IMR-90 (cell line): ENCODE data around the gene SPATA24. TPM values are rescaled to one million over a fixed set of nuclear protein-coding genes. Genes with fewer than 3 reads are reported as not detected.

Experiments used
- ATAC-seq: fragments of 200-7000 bp; cut with Tn5 transposase; 2 replicates; pipeline ENCODE4 v1.9.1; 2020; ENCODE audit warnings: low read depth, mild to moderate bottlenecking, moderate library complexity
- BruUV-seq: library from RNA; stranded (reverse); fragments of 400-500 nt; replicated peaks from 2 replicates; lab custom pipeline; 2021; lab: Mats Ljungman, UMichigan
- CTCF ChIA-PET: fragments of 300-600 bp; formaldehyde crosslinking; extraction: SDS; loops from one replicate; lab custom pipeline; 2021; ENCODE audit warnings: antibody characterized with exemption; lab: Yijun Ruan, JAX
- POLR2A ChIA-PET: fragments of 300-600 bp; sonication (Branson Sonifier 250); formaldehyde crosslinking; loops from one replicate; lab custom pipeline; 2022; ENCODE audit warnings: antibody characterized with exemption; ENCODE audit not compliant: unreplicated experiment; lab: Charles Lee
- DNase-seq: peaks from one replicate; pipeline ENCODE4 v3.0.0; 2013
- H2AFZ ChIP-seq: replicated peaks from 2 replicates; pipeline ENCODE3; 2013; ENCODE audit warnings: low read length, mild to moderate bottlenecking; ENCODE audit not compliant: poor library complexity
- H2AK5ac ChIP-seq: 2 replicates; pipeline ENCODE4 v1.6.1; 2013; ENCODE audit warnings: low read depth, low read length, inconsistent platforms
- H2AK9ac ChIP-seq: replicated peaks from 2 replicates; pipeline ENCODE3; 2013; ENCODE audit warnings: mild to moderate bottlenecking, low read depth, low read length, moderate library complexity; ENCODE audit not compliant: poor library complexity
- H2BK120ac ChIP-seq: 2 replicates; pipeline ENCODE4 v1.6.1; 2013; ENCODE audit warnings: low read depth, low read length, inconsistent platforms
- H2BK15ac ChIP-seq: 3 replicates; pipeline ENCODE4 v1.6.1; 2013; ENCODE audit warnings: low read depth, low read length, inconsistent platforms
- H2BK20ac ChIP-seq: 2 replicates; pipeline ENCODE4 v1.6.1; 2013; ENCODE audit warnings: low read depth, mild to moderate bottlenecking, inconsistent platforms, low read length, moderate library complexity
- H2BK5ac ChIP-seq: 2 replicates; pipeline ENCODE4 v1.6.1; 2013; ENCODE audit warnings: mild to moderate bottlenecking, low read depth, low read length, inconsistent platforms; ENCODE audit not compliant: poor library complexity, severe bottlenecking
- H3K14ac ChIP-seq: replicated peaks from 2 replicates; pipeline ENCODE4 v1.6.1; 2013; ENCODE audit warnings: low read depth, low read length, inconsistent platforms
- H3K18ac ChIP-seq: 2 replicates; pipeline ENCODE4 v1.6.1; 2013; ENCODE audit warnings: low read depth, low read length, control low read depth
- H3K23ac ChIP-seq: 2 replicates; pipeline ENCODE4 v1.6.1; 2013; ENCODE audit warnings: low read depth, low read length, inconsistent platforms
- H3K27ac ChIP-seq: 2 replicates; pipeline ENCODE4 v1.5.1; 2013; ENCODE audit warnings: mild to moderate bottlenecking, control low read depth, low read length; ENCODE audit not compliant: insufficient read depth
- H3K27me3 ChIP-seq: 2 replicates; pipeline ENCODE4 v1.6.1; 2013; ENCODE audit warnings: low read length; ENCODE audit not compliant: control insufficient read depth, insufficient read depth
- H3K36me3 ChIP-seq: 2 replicates; pipeline ENCODE4 v1.6.1; 2013; ENCODE audit warnings: low read length, mixed read lengths; ENCODE audit not compliant: control insufficient read depth, insufficient read depth
- H3K4ac ChIP-seq: 2 replicates; pipeline ENCODE4 v1.6.1; 2013; ENCODE audit warnings: low read depth, low read length, inconsistent platforms
- H3K4me1 ChIP-seq: 2 replicates; pipeline ENCODE4 v1.6.1; 2013; ENCODE audit warnings: low read length, mixed read lengths; ENCODE audit not compliant: control insufficient read depth, insufficient read depth
- H3K4me2 ChIP-seq: 2 replicates; pipeline ENCODE4 v1.6.1; 2013; ENCODE audit warnings: low read depth, mild to moderate bottlenecking, control low read depth, low read length, moderate library complexity
- H3K4me3 ChIP-seq: 2 replicates; pipeline ENCODE4 v1.5.1; 2013; ENCODE audit warnings: low read depth, mild to moderate bottlenecking, control low read depth, low read length, moderate library complexity; ENCODE audit not compliant: insufficient read depth
- H3K56ac ChIP-seq: 2 replicates; pipeline ENCODE4 v1.6.1; 2013; ENCODE audit warnings: low read length, inconsistent platforms; ENCODE audit not compliant: insufficient read depth; ENCODE audit errors: extremely low read depth
- H3K79me1 ChIP-seq, 2 experiments: 2 replicates each; pipeline ENCODE4 v1.6.1; 2013; ENCODE audit warnings: low read length in 2 of 2, inconsistent platforms in 1 of 2, low read depth in 1 of 2
- H3K9ac ChIP-seq: 2 replicates; pipeline ENCODE4 v1.6.1; 2013; ENCODE audit warnings: low read depth, low read length, control low read depth
- H3K9me1 ChIP-seq: 2 replicates; pipeline ENCODE4 v1.6.1; 2013; ENCODE audit warnings: low read length, inconsistent platforms; ENCODE audit not compliant: insufficient read depth
- H3K9me3 ChIP-seq: 2 replicates; pipeline ENCODE4 v1.6.1; 2013; ENCODE audit warnings: low read length; ENCODE audit not compliant: control insufficient read depth, insufficient read depth
- H4K20me1 ChIP-seq: 2 replicates; pipeline ENCODE4 v1.6.1; 2013; ENCODE audit warnings: low read length, inconsistent platforms; ENCODE audit not compliant: insufficient read depth
- H4K5ac ChIP-seq: 2 replicates; pipeline ENCODE4 v1.6.1; 2013; ENCODE audit warnings: mild to moderate bottlenecking, low read depth, low read length, control low read depth
- H4K8ac ChIP-seq, 2 experiments: 2 replicates each; pipeline ENCODE4 v1.6.1; 2013; ENCODE audit warnings: low read depth in 2 of 2, low read length in 2 of 2, control low read depth in 1 of 2, inconsistent platforms in 1 of 2
- H4K91ac ChIP-seq: 2 replicates; pipeline ENCODE4 v1.6.1; 2013; ENCODE audit warnings: low read depth, low read length, inconsistent platforms; ENCODE audit not compliant: insufficient read depth
- CHD1 ChIP-seq: IDR thresholded peaks from 2 replicates; pipeline ENCODE4 v1.6.1; 2012; ENCODE audit warnings: low read depth, low read length, improper control_type of control experiment
- MAZ ChIP-seq: IDR thresholded peaks from 2 replicates; pipeline ENCODE4 v1.6.1; 2012; ENCODE audit warnings: low read depth, mild to moderate bottlenecking, low read length, improper control_type of control experiment, moderate library complexity, borderline replicate concordance
- NFE2L2 ChIP-seq: fragments of 150-350 bp; IDR thresholded peaks from 2 replicates; pipeline ENCODE4 v1.6.1; 2016; ENCODE audit warnings: low read depth, mild to moderate bottlenecking, low read length
- RAD21 ChIP-seq: IDR thresholded peaks from 2 replicates; pipeline ENCODE4 v1.6.1; 2012; ENCODE audit warnings: low read length, improper control_type of control experiment
- RFX5 ChIP-seq: IDR thresholded peaks from 2 replicates; pipeline ENCODE4 v1.8.0; 2012; ENCODE audit warnings: low read depth, mild to moderate bottlenecking, low read length, moderate library complexity
- SMC3 ChIP-seq: fragments of 150-350 bp; IDR thresholded peaks from 2 replicates; pipeline ENCODE4 v1.6.1; 2016; ENCODE audit warnings: low read depth, mild to moderate bottlenecking, antibody characterized with exemption, low read length, moderate library complexity
- WGBS, 2 experiments: methylation state at CpG; one replicate each; pipeline versions ENCODE4 v1.1.5 to v1.1.7; 2013; ENCODE audit warnings: missing lambda C conversion rate in 2 of 2; ENCODE audit not compliant: insufficient read length in 1 of 2; ENCODE audit errors: extremely low coverage in 2 of 2; 5-methylcytosine and 5-hydroxymethylcytosine counted together
- dilution Hi-C: fragments of 300-500 bp; cut with HindIII; formaldehyde crosslinking; loops from one replicate; pipeline ENCODE4 v1.14.3; 2018; ENCODE audit warnings: low sequenced_read_pairs; ENCODE audit not compliant: unreplicated experiment
- in situ Hi-C: fragments of 300-500 bp; cut with MboI; formaldehyde crosslinking; loops from 3 replicates; pipeline ENCODE4 v1.14.3; 2019; ENCODE audit warnings: low sequenced_read_pairs, inconsistent platforms, mixed read lengths
- intact Hi-C: fragments of 100-400 bp; cut with micrococcal nuclease; formaldehyde crosslinking; loops from 2 replicates; pipeline ENCODE4 v1.10.0; 2022
- polyA plus RNA-seq, 3 experiments: library from polyadenylated mRNA; depleted of rRNA; stranded (reverse); fragments of >200 nt; gene quantifications; 2 replicates each; pipeline ENCODE4 v1.2.3, GENCODE V29; 2012; ENCODE audit warnings: low replicate concordance in 1 of 3
- total RNA-seq: library from RNA; depleted of rRNA; stranded (reverse); fragments of >200 nt; gene quantifications from 2 replicates; pipeline ENCODE4 v1.2.3, GENCODE V29; 2012
- TF ChIP-seq, protein P1 (sequence below): fragments of 150-350 bp; IDR thresholded peaks from 2 replicates; pipeline ENCODE4 v1.6.1; 2017; ENCODE audit warnings: mild to moderate bottlenecking, antibody characterized with exemption, low read length, low read depth
- TF ChIP-seq, protein P2 (sequence below): conservative IDR thresholded peaks from 2 replicates; pipeline ENCODE4 v1.5.1; 2012; ENCODE audit warnings: mild to moderate bottlenecking, low read depth, low read length, improper control_type of control experiment

The SPATA24 gene
- total and polyA plus RNA-seq, 2 of the 4 experiments (the other 2 are of a cell fraction) = 4.1 to 4.3 TPM

DNA sequence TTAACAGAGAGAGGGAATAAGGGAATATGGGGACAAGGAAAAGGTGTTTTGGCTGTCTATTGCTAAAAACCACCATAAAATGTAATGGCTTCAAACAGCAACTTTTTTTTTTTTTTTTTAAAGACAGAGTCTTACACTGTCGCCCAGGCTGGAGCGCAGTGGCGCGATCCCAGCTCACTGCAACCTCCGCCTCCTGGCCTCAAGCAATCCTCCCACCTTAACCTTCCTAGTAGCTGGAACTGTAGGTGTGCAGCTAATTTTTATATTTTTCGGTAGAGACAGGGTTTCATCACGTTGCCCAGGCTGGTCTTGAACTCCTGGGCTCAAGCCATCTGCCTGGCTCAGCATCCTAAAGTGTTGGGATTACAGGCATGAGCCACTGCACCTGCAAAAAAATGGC is 4.3 kb upstream of the SPATA24 start:
- dilution Hi-C loops = loop anchor here (25.0 kb wide), 1 partner anchor 104 kb away; no protein-coding TSS in a partner anchor
- Histone ChIP-seq H2BK20ac (no peak overlapping the region), H2BK5ac (no peak overlapping the region), H2BK15ac (no peak overlapping the region), H2AFZ (no peak overlapping the region), H2AK9ac (no peak overlapping the region), H3K4me2 (no peak overlapping the region), H3K9ac (no peak overlapping the region), H3K27ac (no peak overlapping the region), H3K9me3 (no peaks in the 10 kb centered on the region), H3K79me1 (peaks cover 0 to 8% of the 10 kb centered on the region in 2 experiments; a peak in 1 of 4 replicates), H2BK120ac (no peak overlapping the region), H4K91ac (no peak overlapping the region), H3K4me3 (no peak overlapping the region), H3K14ac (no peak overlapping the region), H2AK5ac (no peak overlapping the region), H3K27me3 (no peaks in the 10 kb centered on the region), H3K36me3 (peaks cover 3% of the 10 kb centered on the region; the same call in 1 of the 2 replicates), H3K4ac (no peak overlapping the region), H4K20me1 (no peaks in the 10 kb centered on the region; the same call in 1 of the 2 replicates), H4K8ac (no peak overlapping the region), H3K23ac (no peak overlapping the region), H4K5ac (no peak overlapping the region), H3K18ac (no peak overlapping the region), H3K4me1 (peaks cover 6% of the 10 kb centered on the region), H3K9me1 (peaks cover 8% of the 10 kb centered on the region), H3K56ac (no peak overlapping the region)
- intact Hi-C loops = no loop called here
- ChIA-PET POLR2A (no interaction called here), CTCF (no interaction called here)
- no peak for ATAC-seq
- in situ Hi-C loops = no loop called here
- WGBS, 2 experiments = no CpG with 5 or more reads among the region's 7 CpGs
- no TSS peak for BruUV-seq
- TF ChIP-seq CHD1 = no peak
- TF ChIP-seq, protein P1, sequence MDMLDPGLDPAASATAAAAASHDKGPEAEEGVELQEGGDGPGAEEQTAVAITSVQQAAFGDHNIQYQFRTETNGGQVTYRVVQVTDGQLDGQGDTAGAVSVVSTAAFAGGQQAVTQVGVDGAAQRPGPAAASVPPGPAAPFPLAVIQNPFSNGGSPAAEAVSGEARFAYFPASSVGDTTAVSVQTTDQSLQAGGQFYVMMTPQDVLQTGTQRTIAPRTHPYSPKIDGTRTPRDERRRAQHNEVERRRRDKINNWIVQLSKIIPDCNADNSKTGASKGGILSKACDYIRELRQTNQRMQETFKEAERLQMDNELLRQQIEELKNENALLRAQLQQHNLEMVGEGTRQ = no peak
- no peak for TF ChIP-seq MAZ
- no peak for TF ChIP-seq NFE2L2
- TF ChIP-seq SMC3 = no peak
- TF ChIP-seq, protein P2, sequence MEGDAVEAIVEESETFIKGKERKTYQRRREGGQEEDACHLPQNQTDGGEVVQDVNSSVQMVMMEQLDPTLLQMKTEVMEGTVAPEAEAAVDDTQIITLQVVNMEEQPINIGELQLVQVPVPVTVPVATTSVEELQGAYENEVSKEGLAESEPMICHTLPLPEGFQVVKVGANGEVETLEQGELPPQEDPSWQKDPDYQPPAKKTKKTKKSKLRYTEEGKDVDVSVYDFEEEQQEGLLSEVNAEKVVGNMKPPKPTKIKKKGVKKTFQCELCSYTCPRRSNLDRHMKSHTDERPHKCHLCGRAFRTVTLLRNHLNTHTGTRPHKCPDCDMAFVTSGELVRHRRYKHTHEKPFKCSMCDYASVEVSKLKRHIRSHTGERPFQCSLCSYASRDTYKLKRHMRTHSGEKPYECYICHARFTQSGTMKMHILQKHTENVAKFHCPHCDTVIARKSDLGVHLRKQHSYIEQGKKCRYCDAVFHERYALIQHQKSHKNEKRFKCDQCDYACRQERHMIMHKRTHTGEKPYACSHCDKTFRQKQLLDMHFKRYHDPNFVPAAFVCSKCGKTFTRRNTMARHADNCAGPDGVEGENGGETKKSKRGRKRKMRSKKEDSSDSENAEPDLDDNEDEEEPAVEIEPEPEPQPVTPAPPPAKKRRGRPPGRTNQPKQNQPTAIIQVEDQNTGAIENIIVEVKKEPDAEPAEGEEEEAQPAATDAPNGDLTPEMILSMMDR = no peak
- no peak for TF ChIP-seq RFX5
- TF ChIP-seq RAD21 = no peak
- no peak for DNase-seq
